Vagina (tissue), 2 donors: ENCODE data around the gene NUCB2.

Experiments used
- POLR2A ChIP-seq, 2 donors: fragments of 450-650 bp; IDR thresholded peaks; one replicate each; pipeline ENCODE4 v1.6.1; 2017; ENCODE audit warnings: antibody characterized with exemption in 2 of 2, mild to moderate bottlenecking in 2 of 2, moderate library complexity in 2 of 2
- POLR2AphosphoS5 ChIP-seq, 2 donors: sonication (generic); formaldehyde crosslinking; IDR thresholded peaks; one replicate each; pipeline ENCODE4 v1.9.0; 2017; ENCODE audit warnings: antibody characterized with exemption in 2 of 2, mild to moderate bottlenecking in 2 of 2, low read depth in 1 of 2; ENCODE audit not compliant: insufficient read depth in 1 of 2

GRCh38 chr11:17273211-17273610 is 3.3 kb upstream of the NUCB2 start:
- TF ChIP-seq POLR2AphosphoS5 (IDR thresholded peaks at IDR 0.05; ENCODE audit: insufficient read depth in 1 of 2, low read depth in 1 of 2) (no peak), POLR2A (IDR thresholded peaks at IDR 0.05) (no peak)
